IPS DF 19.7 (cell line): Measurements from ENCODE around the gene FUCA2.
"Not testable (repeated sequence)": the region's sequence is repeated elsewhere in the genome, so short reads cannot be mapped to it uniquely, and the experiment has no call there.

Source experiments
- DNase-seq: peaks from one replicate; pipeline ENCODE4 v3.0.0-alpha.2; 2013; ENCODE audit warnings: low read depth, low spot score

The FUCA2 gene

DNA sequence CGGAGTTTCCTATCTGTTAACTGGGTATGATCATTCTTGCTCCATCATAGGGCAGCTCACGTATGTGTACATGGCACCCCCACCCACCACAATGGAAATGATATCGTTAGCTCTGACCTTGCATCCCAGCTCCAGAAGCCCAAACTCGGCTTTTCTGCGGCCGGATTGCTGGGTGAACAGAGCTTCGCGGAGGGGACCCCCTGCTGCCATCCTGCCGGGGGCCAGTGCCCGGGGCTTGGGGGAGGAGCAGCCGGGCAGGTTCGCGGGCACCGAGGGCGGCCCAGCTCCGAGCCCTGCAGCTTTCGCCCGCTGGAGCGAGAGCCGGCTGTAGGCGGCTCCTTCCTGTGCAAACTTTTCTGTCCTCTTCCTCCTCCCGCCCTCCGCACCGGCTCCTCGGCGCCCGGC is 24.9 kb upstream of the FUCA2 start:
- no peak for DNase-seq

DNA sequence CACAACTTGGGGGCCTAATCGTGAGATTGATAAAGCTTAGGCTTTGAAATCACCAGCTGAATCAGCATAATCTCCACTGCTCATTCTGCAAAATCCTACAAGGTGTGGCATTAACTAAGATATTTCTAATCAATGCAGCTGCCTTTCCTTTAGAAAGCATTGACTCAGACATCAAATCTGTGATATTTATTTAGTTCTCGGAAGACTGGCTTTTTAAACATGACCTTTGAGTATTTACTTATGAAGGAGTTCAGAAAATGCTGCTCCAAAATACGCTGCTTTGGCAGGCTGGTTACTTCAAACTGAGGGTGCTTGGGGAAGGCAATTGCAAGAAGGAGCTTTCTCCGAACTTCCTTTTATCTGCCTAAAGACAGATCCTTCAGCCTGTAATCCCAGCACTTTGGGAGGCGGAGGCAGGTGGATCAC is 23.7 kb upstream of the FUCA2 start:
- no peak for DNase-seq

DNA sequence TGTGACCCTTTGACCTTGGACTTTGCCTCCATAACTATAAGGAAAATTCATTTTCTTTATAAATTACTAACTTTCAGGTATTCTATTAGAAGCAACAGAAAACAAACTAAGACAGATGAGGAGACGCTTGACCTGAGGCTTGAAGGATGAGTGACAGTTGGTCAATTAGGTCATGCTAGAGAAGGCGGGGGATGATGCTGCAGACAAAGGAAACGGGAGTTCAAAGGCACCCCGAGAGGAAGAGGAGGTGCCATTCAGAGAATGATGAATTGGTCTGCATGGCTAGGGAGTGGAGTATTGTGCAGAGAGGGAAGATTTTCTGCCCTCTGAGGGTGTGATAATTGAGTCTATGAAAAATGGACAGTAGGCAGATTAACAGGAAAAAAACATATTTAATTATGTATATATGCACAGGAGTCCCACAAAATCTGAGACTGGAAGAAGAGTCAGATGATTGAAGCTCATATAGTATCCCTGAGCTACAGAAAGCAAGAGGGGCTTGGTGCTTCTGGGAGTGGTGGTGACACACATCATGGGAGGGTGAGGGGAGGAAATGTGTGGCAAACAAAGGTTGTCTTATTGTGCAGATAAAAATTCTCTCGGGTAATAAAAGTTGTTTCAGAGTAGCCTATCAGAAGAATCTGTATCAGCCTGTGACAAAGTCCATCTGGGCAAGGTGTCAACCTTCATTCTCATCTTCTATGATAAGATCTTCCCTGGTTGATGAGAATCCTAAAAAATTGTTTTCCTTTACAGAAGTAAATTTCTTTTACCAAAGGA is 20.4 kb upstream of the FUCA2 start:
- no peak for DNase-seq

DNA sequence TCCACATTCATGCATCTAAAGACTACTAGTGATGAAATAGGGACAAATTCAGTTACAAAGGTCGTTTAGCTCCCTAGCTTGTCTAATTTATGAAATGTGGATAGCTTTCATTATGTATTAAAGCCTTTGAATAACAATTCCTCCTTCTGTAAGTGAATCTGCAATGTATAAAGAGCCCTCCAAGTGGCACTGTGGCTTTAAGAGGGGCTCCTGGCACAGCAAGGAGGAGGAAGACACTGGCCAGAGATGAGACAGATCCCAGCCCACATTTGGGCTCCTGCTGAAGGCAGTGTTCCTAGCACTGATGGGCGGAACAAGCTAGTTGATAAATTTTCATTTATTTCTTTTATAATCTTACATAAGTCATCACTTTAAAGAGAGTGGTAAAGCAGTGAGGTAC is 17.6 kb upstream of the FUCA2 start:
- DNase-seq = no peak

DNA sequence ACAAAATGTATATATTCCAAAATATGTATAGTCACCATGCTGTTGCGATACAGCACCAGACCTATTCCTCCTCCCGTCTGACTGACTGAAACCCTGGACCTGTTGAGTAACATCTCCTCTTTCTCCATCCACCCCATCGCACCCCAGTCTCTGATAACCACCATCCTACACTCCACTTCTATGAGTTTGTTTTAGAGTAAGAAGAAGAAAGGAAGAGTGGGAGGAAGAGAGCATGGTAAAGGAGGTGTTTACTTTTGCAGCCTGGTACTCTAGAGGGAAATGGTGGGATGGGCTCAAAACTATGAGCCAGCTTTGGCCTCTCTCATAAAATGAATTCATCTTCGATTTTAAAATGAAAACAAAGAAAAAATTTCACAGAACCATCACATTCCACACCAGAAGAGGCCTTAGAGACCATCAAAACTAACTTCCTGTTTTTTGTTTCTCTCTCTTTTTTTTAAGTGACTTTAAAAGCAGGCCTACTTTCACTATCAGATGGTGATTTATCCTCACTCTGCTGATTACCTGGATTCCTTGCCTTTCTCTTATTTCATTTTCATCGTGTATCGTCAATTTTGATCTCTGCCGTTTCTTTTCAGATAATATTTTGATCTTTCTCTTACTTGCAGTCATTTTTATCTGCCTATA is 16.8 kb upstream of the FUCA2 start:
- DNase-seq = no peak

DNA sequence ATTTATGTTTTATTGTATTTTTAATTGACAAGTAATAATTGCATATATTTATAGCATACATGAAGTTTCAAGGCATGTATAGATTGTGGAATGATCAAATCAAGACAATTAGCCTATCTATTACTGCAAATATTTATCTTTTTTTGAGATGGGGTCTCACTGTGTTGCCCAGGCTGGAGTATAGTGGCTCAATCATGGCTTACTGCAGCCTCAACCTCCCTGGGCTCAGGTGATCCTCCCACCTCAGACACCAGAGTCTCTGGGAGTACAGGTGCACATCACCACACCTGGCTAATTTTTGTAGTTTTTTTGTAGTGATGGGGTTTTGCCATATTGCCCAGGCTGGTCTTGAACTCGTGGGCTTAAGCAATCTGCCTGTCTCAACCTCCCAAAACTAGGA is 16.2 kb upstream of the FUCA2 start:
- no peak for DNase-seq

DNA sequence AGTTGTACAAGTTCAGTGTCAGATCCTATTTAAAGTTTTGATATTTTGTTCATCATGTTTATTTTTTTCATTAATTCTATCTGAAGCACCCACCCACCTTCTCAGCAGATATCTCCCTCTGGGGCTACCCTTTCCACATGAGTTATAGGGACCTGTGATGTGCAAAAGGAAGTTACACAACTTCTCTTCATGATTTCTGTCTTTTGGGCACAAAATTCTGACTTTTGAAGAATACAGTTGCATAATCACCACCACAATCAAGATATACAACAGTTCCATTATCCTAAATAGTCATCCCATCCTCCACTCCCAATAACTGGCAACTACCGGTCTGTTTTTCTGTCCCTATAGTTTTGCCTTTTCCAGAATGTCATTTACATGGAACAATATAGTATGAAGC is 13.8 kb upstream of the FUCA2 start:
- DNase-seq = no peak

DNA sequence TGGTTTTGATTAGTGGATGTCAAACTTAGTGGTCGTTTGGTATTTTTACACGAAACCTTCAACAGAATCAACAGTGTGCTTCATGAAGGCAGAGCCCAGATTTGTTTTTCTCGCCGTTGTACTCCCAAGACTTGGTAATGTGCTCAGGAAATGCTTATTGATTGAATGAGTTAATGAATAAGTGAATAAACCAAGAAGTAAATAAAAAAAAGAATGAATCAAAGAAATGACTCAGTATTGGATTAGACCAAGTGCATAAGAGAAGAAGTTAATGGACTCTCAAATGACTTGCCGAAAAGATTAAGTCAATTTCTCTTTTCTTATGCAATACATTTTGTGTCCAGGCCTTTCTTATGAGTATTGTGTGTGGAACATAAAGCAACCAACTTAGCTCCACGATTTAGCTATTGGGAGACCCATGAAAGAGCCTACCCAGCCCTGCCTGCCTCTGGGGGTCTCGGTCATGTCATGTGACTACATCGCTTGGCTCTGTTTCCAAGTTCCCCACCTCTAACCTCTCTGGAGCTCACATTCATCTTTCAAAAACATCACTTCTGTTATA is 10.6 kb upstream of the FUCA2 start:
- no peak for DNase-seq

DNA sequence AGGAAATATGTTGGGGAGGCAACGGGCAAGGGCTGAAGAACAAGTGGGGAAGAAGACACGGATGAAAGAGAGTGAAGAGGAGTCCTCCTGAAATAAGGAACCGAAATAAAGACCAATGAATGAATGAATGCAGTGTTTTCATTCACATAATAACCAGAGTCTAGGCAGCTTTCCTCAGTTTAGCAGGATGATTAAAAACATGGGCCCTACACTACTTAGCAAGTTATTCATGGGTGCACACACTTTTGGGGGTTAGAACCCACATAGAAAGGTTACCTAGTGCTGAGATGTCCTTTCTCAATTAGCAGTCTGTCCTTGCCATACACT is 5.9 kb upstream of the FUCA2 start:
- no peak for DNase-seq

DNA sequence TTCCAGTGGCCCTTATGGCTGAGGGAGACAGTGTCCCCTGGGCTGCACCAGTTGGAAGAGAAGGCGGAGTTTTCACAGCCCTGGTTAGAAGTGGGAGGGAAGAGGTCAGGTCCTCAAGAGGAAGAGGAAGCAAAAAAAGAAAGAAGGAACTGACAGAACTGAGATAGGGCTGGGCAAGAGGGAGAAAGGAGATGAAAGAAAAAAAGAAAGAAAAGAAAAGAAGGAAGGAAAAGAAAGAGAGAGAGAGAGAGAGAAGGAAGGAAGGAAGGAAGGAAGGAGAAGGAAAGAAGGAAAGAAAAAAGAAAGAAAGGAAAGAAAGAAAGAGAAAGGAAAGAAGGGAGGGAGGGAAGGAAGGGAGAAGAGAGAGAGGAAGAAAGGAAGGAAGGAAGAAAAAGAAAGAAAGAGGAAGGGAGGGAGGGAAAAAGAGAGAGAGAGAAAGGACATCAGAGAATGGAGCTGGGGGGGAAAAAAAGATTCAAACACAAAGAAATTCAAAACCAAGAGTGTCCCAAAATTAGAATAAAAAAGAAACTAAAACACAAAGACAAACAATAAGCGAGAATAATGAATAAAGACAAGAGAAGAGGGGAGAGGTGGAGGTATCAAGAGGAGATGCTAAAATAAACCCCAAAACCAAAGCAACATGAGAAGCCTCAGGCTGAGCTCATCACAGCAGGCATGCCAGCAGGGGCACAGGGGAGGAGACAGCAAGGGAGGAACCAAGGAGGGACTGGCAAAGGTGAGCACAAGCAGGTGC is 5.3 kb upstream of the FUCA2 start:
- no peak for DNase-seq

DNA sequence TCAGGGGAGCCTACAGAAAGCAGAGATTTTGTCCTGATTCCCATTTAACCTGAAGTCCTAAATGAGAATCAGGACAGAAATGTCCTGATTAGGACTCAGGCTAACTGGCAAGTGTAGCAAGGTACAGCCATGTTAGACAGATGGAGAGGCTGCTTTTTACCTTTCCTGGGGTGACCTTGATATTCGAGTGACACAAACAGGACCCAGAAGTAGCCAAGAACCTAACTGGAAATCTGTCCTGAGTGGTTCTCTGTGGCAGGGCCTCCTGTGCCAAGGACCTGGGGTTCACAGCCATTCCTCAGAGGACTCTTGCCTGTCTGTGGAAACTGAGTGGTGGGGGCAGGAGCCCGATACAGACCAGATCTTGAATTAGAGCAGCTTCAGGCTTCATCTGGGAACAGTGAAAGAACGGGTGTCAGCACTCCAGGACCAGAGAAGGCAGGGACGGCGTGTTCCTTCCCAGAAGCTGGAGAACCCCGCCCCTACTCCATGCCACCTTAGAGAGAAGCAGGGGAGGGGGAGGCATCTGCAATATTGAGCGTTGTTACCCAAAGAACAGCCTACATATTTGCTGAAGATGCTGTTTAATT is 4.3 kb upstream of the FUCA2 start:
- DNase-seq = no peak

DNA sequence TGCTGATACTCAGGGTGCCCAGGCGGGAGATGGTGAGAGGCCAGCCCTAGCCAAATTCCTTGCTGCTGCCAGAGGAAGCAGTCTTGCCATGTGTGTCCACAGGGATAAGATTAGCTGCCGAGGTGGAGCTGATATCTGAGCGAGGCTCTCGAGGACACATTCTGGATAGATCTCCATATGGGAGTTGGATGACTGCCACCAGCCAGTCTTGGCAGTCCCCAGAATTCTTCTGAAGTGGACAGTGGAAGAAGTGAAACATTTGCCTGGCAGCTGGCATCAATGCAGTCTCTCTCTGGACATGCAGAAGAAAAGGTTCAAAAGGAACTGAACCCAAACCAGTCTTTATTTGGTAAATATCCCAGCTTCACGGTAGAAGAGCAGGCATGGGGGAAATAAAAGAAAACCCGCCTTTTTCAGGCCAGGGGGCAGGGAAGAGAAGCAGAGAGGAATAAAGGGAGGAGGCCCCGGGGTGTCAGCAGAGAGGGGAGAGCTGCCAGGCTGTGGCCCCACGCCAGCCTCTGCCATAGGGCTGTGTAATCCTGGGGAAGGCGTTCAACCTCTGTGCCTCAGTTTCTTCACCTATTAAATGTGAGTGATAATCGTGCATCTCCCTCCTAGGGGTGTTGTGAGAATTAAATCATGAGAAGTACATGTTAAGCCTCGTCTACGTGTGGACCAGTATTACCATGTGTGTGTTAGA is 3.7 kb upstream of the FUCA2 start:
- DNase-seq = no peak

DNA sequence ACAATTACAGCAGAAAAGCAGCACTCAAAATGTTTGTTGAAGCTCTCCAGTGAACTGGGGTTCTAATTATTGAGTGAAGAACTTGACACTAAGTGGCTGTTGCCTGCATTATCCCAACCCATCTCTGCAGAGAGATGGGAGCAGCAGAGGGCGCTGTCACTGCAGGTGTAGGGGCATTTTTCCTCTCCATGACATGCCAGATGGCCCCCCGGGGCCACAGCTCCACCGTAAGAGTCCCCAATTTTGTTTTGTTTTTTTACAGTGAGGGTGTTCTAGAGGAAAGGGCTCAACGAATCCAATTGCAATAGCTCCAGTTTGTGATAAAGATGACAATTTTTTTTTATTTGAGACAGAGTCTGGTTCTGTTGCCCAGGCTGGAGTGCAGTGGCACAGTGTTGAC is 1.9 kb upstream of the FUCA2 start:
- no peak for DNase-seq

DNA sequence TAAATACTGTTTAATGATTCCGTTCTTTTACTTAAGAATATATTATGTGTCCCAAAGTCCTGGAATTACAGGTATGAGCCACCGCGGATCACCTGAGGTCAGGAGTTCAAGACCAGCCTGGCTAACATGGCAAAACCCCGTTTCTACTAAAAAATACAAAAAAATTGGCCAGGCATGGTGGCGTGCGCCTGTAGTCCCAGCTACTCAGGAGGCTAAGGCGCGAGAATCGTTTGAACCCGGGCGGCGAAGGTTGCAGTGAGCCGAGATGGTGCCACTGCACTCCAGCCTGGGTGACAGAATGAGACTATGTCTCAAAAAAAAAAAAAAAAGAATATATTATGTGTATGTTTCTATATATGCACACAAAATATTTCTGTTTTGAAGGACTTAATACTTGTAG is 1.2 kb downstream of the FUCA2 start:
- DNase-seq = not testable (repeated sequence)

DNA sequence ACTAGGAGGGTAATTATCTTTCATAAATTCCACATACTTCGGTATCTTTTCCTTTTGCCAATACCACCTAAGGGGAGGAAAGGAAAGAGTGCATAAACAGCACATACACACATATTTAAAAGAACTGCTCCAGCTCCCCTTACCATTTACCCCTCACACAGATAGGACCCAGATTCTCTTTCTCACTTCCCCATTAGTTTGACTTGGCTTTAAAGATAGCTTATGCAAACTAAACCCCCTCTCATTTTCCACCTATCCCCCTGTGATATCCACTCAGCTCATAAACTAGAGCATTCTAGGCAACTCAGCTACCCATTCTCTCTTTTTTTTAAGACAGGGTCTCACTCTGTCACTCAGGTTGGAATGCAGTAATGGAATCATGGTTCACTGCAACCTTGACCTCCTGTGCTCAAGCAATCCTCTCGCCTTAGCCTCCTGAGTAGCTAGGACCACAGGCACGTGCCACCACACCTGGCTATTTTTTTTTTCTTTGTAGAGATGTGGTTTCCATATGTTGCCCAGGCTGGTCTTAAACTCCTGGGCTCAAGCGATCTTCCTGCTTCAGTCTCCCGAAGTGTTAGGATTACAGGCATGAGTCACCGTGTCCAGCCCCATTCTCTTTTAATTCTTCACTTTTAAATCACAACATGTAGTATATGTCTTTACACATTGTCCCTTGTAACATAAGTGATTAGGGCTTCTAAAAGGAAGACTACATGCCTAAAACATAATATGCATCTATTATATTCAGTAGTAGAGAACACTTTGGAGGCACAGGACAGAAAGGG is 4.0 kb downstream of the FUCA2 start:
- no peak for DNase-seq

DNA sequence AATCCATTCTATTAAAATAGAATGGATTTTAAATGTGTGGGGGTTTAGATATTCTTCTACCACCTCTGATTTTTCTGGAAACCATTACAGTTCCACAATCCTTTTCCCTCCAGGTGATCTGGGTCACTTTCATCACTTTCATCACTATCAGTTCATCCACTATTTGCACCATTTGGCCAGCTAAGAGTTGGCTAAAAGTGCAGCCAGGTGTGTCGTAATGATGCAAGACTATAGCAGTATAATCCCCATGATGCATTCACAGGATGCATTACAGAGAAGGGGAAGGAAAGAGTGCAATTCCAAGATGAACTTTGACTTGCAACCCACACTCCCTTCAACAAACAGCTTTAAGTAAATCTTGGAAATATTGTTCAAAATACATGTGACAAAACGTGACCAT is 4.9 kb downstream of the FUCA2 start:
- DNase-seq = no peak

DNA sequence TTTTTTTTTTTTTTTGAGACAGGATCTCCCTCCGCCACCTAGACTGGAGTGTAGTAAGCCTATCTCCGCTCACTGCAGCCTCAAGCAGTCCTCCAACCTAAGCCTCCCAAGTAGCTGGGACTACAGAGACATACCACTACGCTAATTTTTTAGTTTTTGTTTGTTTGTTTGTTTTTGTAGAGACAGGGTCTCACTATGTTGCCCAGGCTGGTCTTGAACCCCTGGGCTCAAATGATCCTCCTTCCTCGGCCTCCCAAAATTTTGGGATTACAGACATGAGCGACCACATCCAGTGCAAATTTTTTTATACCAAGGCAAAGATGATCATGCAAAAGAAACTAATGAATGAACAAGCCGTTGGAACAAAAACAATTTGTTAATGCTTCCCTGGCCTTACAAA is 5.3 kb downstream of the FUCA2 start:
- DNase-seq = no peak

DNA sequence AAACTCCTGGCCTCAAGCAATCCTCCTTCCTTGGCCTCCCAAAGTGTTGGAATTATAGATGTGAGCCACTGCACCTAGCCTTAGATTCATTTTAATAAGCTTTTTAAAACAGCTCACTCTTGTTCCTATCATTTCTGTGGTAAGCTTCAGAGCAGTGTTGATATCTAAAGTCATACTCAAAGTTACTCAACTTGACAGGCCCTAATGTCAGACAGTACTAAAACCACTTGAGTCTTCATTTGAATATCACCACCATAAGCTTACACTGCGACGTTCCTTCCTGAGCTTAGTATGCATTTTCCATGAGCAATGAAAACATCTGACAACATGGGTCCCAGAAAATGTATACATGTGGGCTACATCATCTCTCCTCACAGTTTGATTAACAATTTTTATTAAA is 6.0 kb downstream of the FUCA2 start:
- DNase-seq = no peak

DNA sequence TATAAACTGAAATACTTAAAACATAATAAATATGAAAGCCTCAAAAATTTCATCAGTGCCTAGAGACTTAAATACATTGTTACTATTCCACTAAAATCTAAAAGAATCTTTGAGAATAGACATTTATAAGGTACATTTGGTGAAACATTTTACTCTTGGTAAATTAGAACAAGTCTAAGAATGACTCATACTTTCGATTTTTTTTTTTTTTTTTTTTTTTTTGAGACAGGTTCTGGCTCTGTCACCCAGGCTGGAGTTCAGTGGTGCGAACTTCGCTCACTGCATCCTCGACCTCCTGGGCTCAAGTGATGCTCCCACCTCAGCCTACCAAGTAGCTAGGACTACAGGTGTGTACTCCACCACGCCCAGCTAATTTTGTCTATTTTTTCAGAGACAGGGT is 6.4 kb downstream of the FUCA2 start:
- DNase-seq = no peak

DNA sequence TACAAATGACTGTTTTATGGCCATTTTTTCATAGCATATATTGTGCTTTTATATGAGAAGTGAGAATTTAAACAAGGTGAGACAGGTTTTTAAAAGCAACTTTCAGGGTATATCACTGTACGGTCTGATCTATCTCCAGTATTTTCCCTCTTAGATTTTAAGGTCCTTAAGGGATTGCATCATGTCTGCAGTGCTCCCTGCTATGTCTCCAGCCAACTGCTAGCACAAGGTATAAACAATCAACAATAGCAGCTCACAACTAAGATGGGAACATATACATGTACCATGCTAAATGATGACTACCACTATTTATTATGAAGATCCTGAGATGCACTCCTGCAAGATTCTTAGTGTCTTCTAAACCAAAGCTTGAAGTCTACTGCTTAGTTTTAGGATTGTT is 7.2 kb downstream of the FUCA2 start:
- DNase-seq = no peak

DNA sequence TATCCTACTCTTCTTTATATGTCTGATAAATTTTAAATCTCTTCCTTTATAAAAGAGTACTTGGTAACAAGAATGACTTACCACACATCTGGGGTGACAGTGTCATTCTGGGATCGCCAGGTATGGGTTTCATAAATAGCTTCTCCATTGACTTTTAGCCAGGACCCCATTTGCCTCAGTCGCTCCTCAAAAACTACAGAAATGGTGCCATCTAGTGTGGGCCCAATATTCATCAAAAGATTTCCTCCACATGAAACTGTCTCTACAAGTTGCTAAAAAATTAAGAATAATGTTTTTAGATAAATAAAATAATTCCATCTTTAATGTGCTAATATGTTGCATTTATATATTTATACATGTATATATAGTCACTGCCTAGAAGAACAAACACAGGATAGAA is 9.7 kb downstream of the FUCA2 start:
- no peak for DNase-seq
